ENCODE measurements around the gene NOP53. TPM values are rescaled to one million over a fixed set of nuclear protein-coding genes. Genes with fewer than 3 reads are reported as not detected.
A peak's percentile ranks its signal among the peaks of the same experiment; 100 is the strongest.

Gene NOP53
- total and polyA plus RNA-seq, 2 of the 8 experiments (the other 6 are each of a cell fraction or from before 2014, with no cell fraction given): 107 to 245 TPM

DNA sequence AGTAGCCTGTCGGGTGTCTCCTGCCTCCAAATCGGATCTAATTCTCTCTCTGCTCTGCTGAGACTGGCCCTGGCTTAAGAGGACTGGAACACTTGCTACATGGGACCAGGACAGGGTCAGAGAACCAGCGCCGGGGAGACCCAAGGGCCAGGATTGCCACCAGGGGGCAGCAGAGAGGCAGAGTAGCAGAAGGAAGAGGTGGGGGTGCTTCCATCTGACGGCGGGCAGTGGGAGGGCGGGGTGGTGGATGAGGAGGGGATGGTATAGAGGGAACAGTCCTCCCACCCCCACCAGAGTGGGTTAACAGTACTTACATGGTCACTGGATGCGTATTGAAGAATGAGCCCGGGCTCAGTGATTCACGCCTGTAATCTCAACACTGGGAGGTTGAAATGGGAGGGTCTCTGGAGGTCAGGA is 45.1 kb downstream of the NOP53 start (continued):
- TF ChIP-seq HDAC2 (IDR thresholded peaks at IDR 0.05; ENCODE audit: borderline replicate concordance in 1 of 2, low read depth in 2 of 2, low read length in 2 of 2) (no peak), CHD1 (IDR thresholded peaks at IDR 0.05; ENCODE audit: low read depth, low read length) (no peak), EP300 (IDR thresholded peaks at IDR 0.05; ENCODE audit: borderline replicate concordance in 1 of 2, low read depth in 2 of 2, low read length in 2 of 2) (0 out of 3 replicates have a peak, but pooled peaks of 1 of the 2 experiments have one; percentile 59), POLR2AphosphoS5 (IDR thresholded peaks at IDR 0.05; ENCODE audit: low read depth, low read length) (0 out of 2 replicates have a peak, but pooled peaks have one; percentile 17), SP4 (IDR thresholded peaks at IDR 0.05; ENCODE audit: low read length) (no peak), JUND (IDR thresholded peaks at IDR 0.05; ENCODE audit: low read length) (0 out of 2 replicates have a peak, but pooled peaks have one; percentile 46), GTF2F1 (IDR thresholded peaks at IDR 0.05; ENCODE audit: borderline replicate concordance, low read depth, low read length) (no peak), RXRA (IDR thresholded peaks at IDR 0.05; ENCODE audit: insufficient read depth, low read depth, low read length) (no peak), BRCA1 (IDR thresholded peaks at IDR 0.05; ENCODE audit: low read depth, low read length) (no peak), POLR2A (IDR thresholded peaks at IDR 0.05; ENCODE audit: control extremely low read depth in 1 of 2, low read depth in 2 of 2, low read length in 2 of 2) (0 out of 3 replicates have a peak, but pooled peaks of 1 of the 2 experiments have one; percentile 26), BCL11A (IDR thresholded peaks at IDR 0.05; ENCODE audit: low read depth in 2 of 2, low read length in 2 of 2) (no peak), FOSL1 (IDR thresholded peaks at IDR 0.05; ENCODE audit: insufficient read depth, low read depth, low read length) (no peak), EZH2 (IDR thresholded peaks at IDR 0.05; ENCODE audit: low read depth, low read length, severe bottlenecking) (no peak), CTBP2 (IDR thresholded peaks at IDR 0.05; ENCODE audit: borderline replicate concordance, insufficient read depth, insufficient read length, low read length) (no peak), KDM4A (IDR thresholded peaks at IDR 0.05; ENCODE audit: low read depth, low read length, severe bottlenecking) (no peak), JUN (IDR thresholded peaks at IDR 0.05; ENCODE audit: low read depth, low read length) (no peak)
